ENCODE measurements around the gene ALDH1A1. TPM values are rescaled to one million over a fixed set of nuclear protein-coding genes. Genes with fewer than 3 reads are reported as not detected.

Gene ALDH1A1
- total RNA-seq, 1 donor from 2014 or later, result not detected

DNA sequence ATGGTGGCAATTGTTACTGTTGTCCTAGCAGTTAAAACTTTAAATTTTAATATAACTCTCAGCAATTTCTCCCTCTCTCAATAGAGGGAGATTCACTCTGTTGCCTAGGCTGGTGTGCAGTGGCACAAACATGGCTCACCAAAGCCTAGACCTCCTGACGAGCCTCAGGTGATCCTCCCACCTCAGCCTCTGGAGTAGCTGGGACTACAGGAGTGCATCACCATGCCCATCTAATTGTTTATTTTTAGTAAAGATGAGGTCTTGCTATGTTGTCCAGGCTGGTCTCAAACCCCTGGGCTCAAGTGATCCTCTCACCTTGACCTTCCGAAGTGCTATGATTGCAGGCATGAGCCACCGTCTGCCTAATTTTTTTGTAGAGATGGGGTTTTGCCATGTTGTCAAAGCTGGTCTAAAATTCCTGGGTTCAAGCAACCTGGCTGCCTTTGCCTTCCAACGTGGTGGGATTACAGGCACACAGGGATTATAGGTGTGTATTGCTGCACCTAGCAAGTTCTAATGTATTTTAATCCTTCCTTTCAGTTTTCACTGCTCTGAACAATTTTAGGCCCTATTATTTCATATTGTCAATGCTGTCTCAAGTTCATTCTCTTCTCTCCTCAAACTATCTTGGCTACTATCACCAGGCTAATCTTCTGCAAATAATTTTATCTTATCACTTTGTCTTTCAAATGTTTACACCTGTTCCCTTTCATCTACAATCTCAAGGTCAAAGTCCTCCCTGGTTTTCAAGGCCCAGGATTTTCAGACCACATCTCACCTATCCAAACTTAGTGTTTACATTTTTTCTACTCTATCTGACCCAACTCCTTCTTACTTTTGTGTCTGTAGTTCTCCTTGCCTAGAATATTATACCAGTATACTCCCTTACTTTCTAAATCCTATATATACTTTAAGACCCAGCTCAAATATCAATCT lies 18.9 kb downstream of the ALDH1A1 start:
- no peaks in the 10 kb centered on the region for H3K9me3 Mint-ChIP-seq
- Histone ChIP-seq H3F3A (ENCODE audit: low read depth) (peaks cover 8% of the 10 kb centered on the region), H3K9ac (no peak overlapping the region), H3K79me2 (ENCODE audit: low read depth) (no peaks in the 10 kb centered on the region), H3K27ac (no peak overlapping the region), H3K4me2 (no peak overlapping the region), H3K4me3 (no peak overlapping the region), H3K9me3 (ENCODE audit: low read depth) (no peaks in the 10 kb centered on the region), H2AFZ (replicated peaks) (no peak overlapping the region), H4K20me1 (ENCODE audit: low read depth) (no peaks in the 10 kb centered on the region), H3K4me1 (peaks cover 22% of the 10 kb centered on the region), H3K27me3 (no peaks in the 10 kb centered on the region), H3K36me3 (no peaks in the 10 kb centered on the region)
- H3K4me3 Mint-ChIP-seq, result no peak overlapping the region
- H3K4me1 Mint-ChIP-seq, result peaks cover 10% of the 10 kb centered on the region
- no peak for TF ChIP-seq CTCF (IDR thresholded peaks at IDR 0.05)
- TF ChIP-seq EZH2phosphoT487 (IDR thresholded peaks at IDR 0.05), result no peak
- no peak for TF ChIP-seq EZH2 (IDR thresholded peaks at IDR 0.05)
- no peaks in the 10 kb centered on the region for H3K27me3 Mint-ChIP-seq (ENCODE audit: insufficient read depth, low read depth)
- no peaks in the 10 kb centered on the region for H3K36me3 Mint-ChIP-seq
- no peak for DNase-seq (ENCODE audit: low spot score)
- H3K27ac Mint-ChIP-seq, result no peak overlapping the region

GRCh38 chr9:72932619-72933018 lies 20.2 kb downstream of the ALDH1A1 start:
- Histone ChIP-seq H3K27ac (no peak overlapping the region), H3K4me1 (peaks cover 22% of the 10 kb centered on the region), H3F3A (ENCODE audit: low read depth) (peaks cover 8% of the 10 kb centered on the region), H3K36me3 (no peaks in the 10 kb centered on the region), H3K4me3 (no peak overlapping the region), H3K79me2 (ENCODE audit: low read depth) (no peaks in the 10 kb centered on the region), H3K9ac (no peak overlapping the region), H3K4me2 (no peak overlapping the region), H3K27me3 (no peaks in the 10 kb centered on the region), H2AFZ (replicated peaks) (no peak overlapping the region), H3K9me3 (ENCODE audit: low read depth) (no peaks in the 10 kb centered on the region), H4K20me1 (ENCODE audit: low read depth) (no peaks in the 10 kb centered on the region)
- no peaks in the 10 kb centered on the region for H3K36me3 Mint-ChIP-seq
- no peak for DNase-seq (ENCODE audit: low spot score)
- no peaks in the 10 kb centered on the region for H3K27me3 Mint-ChIP-seq (ENCODE audit: insufficient read depth, low read depth)
- H3K4me1 Mint-ChIP-seq, result peaks cover 10% of the 10 kb centered on the region
- no peaks in the 10 kb centered on the region for H3K9me3 Mint-ChIP-seq
- H3K4me3 Mint-ChIP-seq, result no peak overlapping the region
- no peak for TF ChIP-seq EZH2 (IDR thresholded peaks at IDR 0.05)
- no peak for TF ChIP-seq EZH2phosphoT487 (IDR thresholded peaks at IDR 0.05)
- TF ChIP-seq CTCF (IDR thresholded peaks at IDR 0.05), result no peak
- no peak overlapping the region for H3K27ac Mint-ChIP-seq

DNA sequence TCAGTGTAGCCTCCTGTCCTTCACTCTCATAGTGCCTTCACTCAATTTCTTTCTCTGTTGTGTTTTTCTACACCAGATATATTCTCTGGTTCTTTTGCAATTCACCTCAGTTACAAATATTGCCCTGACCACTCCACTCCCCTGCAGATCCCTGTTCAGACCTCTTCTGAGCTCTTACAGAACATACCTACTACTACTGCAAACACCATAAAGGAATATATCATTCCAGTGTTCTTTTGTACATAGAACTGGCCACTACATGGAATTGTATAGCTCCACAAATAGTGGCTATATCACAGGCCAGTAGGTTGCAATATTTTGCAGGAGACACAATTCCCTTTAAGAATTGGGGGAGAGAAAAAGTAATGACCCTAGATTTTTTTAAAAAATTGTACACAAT lies 21.0 kb downstream of the ALDH1A1 start:
- Histone ChIP-seq H2AFZ (replicated peaks) (no peak overlapping the region), H4K20me1 (ENCODE audit: low read depth) (no peaks in the 10 kb centered on the region), H3K79me2 (ENCODE audit: low read depth) (no peaks in the 10 kb centered on the region), H3K27ac (no peak overlapping the region), H3K9me3 (ENCODE audit: low read depth) (no peaks in the 10 kb centered on the region), H3K27me3 (no peaks in the 10 kb centered on the region), H3K9ac (no peak overlapping the region), H3K4me2 (no peak overlapping the region), H3K36me3 (no peaks in the 10 kb centered on the region), H3K4me1 (peaks cover 22% of the 10 kb centered on the region), H3F3A (ENCODE audit: low read depth) (peaks cover 8% of the 10 kb centered on the region), H3K4me3 (no peak overlapping the region)
- Mint-ChIP-seq H3K27ac (no peak overlapping the region), H3K27me3 (ENCODE audit: insufficient read depth, low read depth) (no peaks in the 10 kb centered on the region), H3K4me1 (peaks cover 10% of the 10 kb centered on the region), H3K4me3 (no peak overlapping the region), H3K9me3 (no peaks in the 10 kb centered on the region), H3K36me3 (no peaks in the 10 kb centered on the region)
- TF ChIP-seq CTCF (IDR thresholded peaks at IDR 0.05) (no peak), EZH2phosphoT487 (IDR thresholded peaks at IDR 0.05) (no peak), EZH2 (IDR thresholded peaks at IDR 0.05) (no peak)
- DNase-seq (ENCODE audit: low spot score), result no peak

All from neural progenitor cell (in vitro differentiated cells).